KMS-11 (cell line): ENCODE results near the gene ASRGL1.

Experiments used
- H2AFZ ChIP-seq: fragments of 200-600 bp; sonication (generic); 2 replicates; pipeline ENCODE4 v1.6.1; 2016; ENCODE audit warnings: antibody characterized with exemption, mixed run types, low read depth
- H3K27ac ChIP-seq: fragments of 200-600 bp; sonication (generic); 2 replicates; pipeline ENCODE4 v1.6.1; 2016; ENCODE audit warnings: mild to moderate bottlenecking, mixed run types
- H3K27me3 ChIP-seq: fragments of 200-600 bp; sonication (generic); 2 replicates; pipeline ENCODE4 v1.6.1; 2017; ENCODE audit warnings: mild to moderate bottlenecking, low read depth, mixed run types, moderate library complexity; ENCODE audit not compliant: insufficient read depth
- H3K36me3 ChIP-seq: fragments of 200-600 bp; sonication (generic); 2 replicates; pipeline ENCODE4 v1.6.1; 2017; ENCODE audit warnings: mild to moderate bottlenecking, mixed run types; ENCODE audit not compliant: insufficient read depth
- H3K4me1 ChIP-seq: fragments of 200-600 bp; sonication (generic); 2 replicates; pipeline ENCODE4 v1.6.1; 2016; ENCODE audit warnings: mild to moderate bottlenecking, low read depth, mixed run types; ENCODE audit not compliant: poor library complexity, severe bottlenecking
- H3K4me2 ChIP-seq: fragments of 200-600 bp; sonication (generic); 2 replicates; pipeline ENCODE4 v1.7.0; 2016; ENCODE audit warnings: mild to moderate bottlenecking, mixed run types
- H3K4me3 ChIP-seq: fragments of 200-600 bp; sonication (generic); IDR thresholded peaks from 2 replicates; pipeline ENCODE4 v1.6.1; 2017; ENCODE audit warnings: low read depth, low read length, mixed read lengths; ENCODE audit not compliant: insufficient read depth
- H3K79me2 ChIP-seq: fragments of 200-600 bp; sonication (generic); 2 replicates; pipeline ENCODE4 v1.6.1; 2016; ENCODE audit warnings: low read depth, mixed run types; ENCODE audit not compliant: insufficient read depth
- H3K9ac ChIP-seq: fragments of 200-600 bp; sonication (generic); 2 replicates; pipeline ENCODE4 v1.6.1; 2016; ENCODE audit warnings: mild to moderate bottlenecking, mixed run types
- H4K20me1 ChIP-seq: fragments of 200-600 bp; sonication (generic); 2 replicates; pipeline ENCODE4 v1.6.1; 2016; ENCODE audit warnings: mild to moderate bottlenecking, mixed run types; ENCODE audit not compliant: insufficient read depth
- TF ChIP-seq, protein P1 (sequence below): fragments of 200-600 bp; sonication (generic); conservative IDR thresholded peaks from 2 replicates; pipeline ENCODE4 v1.6.1; 2017; ENCODE audit warnings: low read depth, mild to moderate bottlenecking, antibody characterized with exemption, low read length, moderate library complexity, mixed read lengths

ASRGL1 gene

DNA sequence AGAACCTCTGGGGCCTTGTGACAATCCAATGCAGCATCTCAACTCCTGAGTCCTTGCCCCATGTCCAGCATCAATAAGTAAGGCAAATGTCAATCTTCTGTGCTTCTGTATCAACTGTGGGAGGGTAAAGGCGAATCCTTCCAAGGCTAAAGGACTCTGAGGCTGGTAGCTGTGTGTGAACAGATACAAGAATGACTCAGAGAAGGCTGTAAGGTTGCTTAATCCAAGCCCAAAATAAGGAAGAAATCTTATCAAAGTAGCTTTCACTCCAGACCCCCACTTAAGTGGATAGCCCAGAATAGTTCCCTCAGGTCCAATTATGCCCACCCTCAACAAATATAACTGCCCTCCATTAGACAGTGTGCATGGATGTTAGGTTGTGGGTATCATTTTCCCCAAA, 53.5 kb downstream of the ASRGL1 start:
- Histone ChIP-seq H3K4me1 (peaks cover 52% of the 10 kb centered on the region), H4K20me1 (no peaks in the 10 kb centered on the region), H3K27me3 (peaks cover 13% of the 10 kb centered on the region), H3K36me3 (no peaks in the 10 kb centered on the region), H3K4me2 (no peak overlapping the region), H3K79me2 (no peaks in the 10 kb centered on the region), H2AFZ (no peak overlapping the region), H3K27ac (no peak overlapping the region), H3K9ac (no peak overlapping the region), H3K4me3 (no peak overlapping the region)
- TF ChIP-seq, protein P1, sequence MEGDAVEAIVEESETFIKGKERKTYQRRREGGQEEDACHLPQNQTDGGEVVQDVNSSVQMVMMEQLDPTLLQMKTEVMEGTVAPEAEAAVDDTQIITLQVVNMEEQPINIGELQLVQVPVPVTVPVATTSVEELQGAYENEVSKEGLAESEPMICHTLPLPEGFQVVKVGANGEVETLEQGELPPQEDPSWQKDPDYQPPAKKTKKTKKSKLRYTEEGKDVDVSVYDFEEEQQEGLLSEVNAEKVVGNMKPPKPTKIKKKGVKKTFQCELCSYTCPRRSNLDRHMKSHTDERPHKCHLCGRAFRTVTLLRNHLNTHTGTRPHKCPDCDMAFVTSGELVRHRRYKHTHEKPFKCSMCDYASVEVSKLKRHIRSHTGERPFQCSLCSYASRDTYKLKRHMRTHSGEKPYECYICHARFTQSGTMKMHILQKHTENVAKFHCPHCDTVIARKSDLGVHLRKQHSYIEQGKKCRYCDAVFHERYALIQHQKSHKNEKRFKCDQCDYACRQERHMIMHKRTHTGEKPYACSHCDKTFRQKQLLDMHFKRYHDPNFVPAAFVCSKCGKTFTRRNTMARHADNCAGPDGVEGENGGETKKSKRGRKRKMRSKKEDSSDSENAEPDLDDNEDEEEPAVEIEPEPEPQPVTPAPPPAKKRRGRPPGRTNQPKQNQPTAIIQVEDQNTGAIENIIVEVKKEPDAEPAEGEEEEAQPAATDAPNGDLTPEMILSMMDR, result no peak

DNA sequence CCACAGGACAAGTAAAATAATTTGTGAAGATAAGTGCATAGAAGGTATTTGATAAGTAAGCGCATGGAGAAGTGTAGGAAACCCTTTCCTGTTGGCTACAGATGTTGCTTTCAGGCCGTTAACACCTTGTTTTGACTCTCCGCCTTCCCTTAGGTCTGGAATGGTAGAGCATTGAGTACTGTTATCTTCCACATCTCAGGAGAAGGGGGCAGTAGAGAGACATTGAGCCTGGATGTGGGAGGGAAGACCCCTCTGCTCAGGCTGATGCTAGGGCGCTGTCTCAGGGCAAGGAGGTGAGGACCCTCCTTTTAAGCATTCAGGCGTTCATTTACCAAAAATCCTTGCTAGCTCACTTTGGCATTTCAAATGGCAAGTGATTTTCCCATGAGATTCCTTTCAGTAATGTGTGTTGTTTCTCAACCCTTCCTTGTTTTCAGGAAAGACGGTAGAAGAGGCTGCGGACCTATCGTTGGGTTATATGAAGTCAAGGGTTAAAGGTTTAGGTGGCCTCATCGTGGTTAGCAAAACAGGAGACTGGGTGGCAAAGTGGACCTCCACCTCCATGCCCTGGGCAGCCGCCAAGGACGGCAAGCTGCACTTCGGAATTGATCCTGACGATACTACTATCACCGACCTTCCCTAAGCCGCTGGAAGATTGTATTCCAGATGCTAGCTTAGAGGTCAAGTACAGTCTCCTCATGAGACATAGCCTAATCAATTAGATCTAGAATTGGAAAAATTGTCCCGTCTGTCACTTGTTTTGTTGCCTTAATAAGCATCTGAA, 54.6 kb downstream of the ASRGL1 start:
- Histone ChIP-seq H3K4me2 (no peak overlapping the region), H4K20me1 (no peaks in the 10 kb centered on the region), H3K4me3 (no peak overlapping the region), H3K27me3 (peaks cover 13% of the 10 kb centered on the region), H3K27ac (no peak overlapping the region), H2AFZ (no peak overlapping the region), H3K79me2 (no peaks in the 10 kb centered on the region), H3K4me1 (peaks cover 41% of the 10 kb centered on the region), H3K9ac (no peak overlapping the region), H3K36me3 (no peaks in the 10 kb centered on the region)
- TF ChIP-seq, protein P1, result no peak

DNA sequence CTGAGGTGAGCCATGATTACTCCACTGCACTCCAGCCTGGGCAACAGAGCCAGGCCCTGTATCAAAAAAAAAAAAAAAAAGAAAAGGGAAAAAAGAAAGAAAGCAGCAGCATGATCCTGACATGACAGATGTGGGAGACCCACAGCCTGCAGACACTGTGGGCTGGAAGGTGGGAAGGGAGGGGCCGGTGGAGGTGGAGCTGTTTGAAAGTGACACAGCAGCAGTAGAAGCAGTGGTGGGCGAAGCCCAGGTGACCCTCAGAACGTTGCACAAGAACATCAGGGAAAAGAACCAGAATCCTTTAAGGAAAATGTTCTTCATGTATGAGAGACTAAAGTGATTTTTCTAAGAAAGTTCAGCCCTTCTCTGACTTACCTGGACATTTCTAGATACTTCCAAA, 55.3 kb downstream of the ASRGL1 start:
- TF ChIP-seq, protein P1, result no peak

DNA sequence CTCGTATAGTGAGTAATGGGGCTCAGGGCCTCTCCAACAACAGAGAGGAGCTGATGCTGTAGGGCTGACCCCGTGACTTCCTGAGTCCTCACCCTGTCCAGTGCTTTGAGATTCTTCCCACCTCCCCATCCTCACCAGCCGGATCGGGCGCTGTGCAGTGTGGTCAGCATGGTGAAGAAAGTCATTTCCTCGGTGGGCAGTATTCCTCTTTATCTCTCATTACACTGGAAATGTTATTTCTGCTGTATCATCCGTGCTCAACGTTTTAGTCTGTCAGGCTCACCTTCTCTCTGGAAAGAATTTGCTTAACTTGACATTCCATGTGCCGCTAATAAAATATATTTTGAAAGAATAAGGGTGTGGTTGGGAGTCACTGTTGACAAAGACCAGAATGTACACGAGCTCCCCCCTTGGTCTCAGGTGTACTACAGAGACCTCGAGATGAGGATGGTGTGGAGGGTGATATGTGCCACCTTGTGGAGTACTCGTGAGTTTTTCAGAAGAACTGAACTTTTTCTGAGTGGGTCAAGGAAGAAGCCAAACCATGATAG, 55.9 kb downstream of the ASRGL1 start:
- H3K79me2 ChIP-seq, result no peaks in the 10 kb centered on the region
- H3K4me2 ChIP-seq, result no peak overlapping the region
- H3K4me3 ChIP-seq, result no peak overlapping the region
- no peaks in the 10 kb centered on the region for H3K36me3 ChIP-seq
- H3K27me3 ChIP-seq, result peaks cover 8% of the 10 kb centered on the region; the same call in 1 of the 2 replicates
- peaks cover 28% of the 10 kb centered on the region for H3K4me1 ChIP-seq
- no peaks in the 10 kb centered on the region for H4K20me1 ChIP-seq
- no peak overlapping the region for H3K9ac ChIP-seq
- H2AFZ ChIP-seq, result no peak overlapping the region
- TF ChIP-seq, protein P1, result peak; percentile 53
- no peak overlapping the region for H3K27ac ChIP-seq

More for the DNA sequence above, 55.3 kb downstream of the ASRGL1 start:
- Histone ChIP-seq H3K36me3 (no peaks in the 10 kb centered on the region), H3K4me1 (peaks cover 34% of the 10 kb centered on the region), H4K20me1 (no peaks in the 10 kb centered on the region), H2AFZ (no peak overlapping the region), H3K27me3 (peaks cover 13% of the 10 kb centered on the region), H3K79me2 (no peaks in the 10 kb centered on the region), H3K4me2 (no peak overlapping the region), H3K9ac (no peak overlapping the region), H3K27ac (no peak overlapping the region), H3K4me3 (no peak overlapping the region)
